Stimulated activated CD4-positive, alpha-beta T cell treated with anti-CD3 and anti-CD28 coated beads, Interleukin-1b, Interleukin-23, amount 100 ng/mL, for 1 hour (primary cell): ENCODE data around the gene SPPL2C.

Source experiments
- DNase-seq, 2 donors: peaks; one replicate each; pipeline ENCODE4 v3.0.0-alpha.2; 2020; ENCODE audit warnings: low read depth in 2 of 2

SPPL2C gene

DNA sequence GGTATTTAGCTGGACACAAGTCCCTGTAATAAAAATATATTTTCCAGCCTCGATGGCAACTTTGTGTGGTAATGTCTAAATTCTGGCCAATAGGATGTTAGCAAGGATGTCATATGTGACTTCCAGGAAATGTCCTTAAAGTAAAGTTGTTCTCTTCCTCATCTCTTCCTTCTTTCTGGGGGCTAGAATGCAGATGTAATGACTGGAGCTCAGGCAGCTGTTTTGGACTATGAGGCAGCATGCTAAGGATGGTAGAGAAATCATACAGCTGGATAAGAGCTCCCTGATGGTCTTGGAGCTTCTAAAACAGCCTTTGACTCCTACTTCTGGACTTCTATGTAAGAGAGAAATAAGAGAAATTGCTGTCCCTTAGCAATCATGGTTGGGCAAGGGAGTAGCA, 32.8 kb downstream of the SPPL2C start:
- DNase-seq, result no peak

DNA sequence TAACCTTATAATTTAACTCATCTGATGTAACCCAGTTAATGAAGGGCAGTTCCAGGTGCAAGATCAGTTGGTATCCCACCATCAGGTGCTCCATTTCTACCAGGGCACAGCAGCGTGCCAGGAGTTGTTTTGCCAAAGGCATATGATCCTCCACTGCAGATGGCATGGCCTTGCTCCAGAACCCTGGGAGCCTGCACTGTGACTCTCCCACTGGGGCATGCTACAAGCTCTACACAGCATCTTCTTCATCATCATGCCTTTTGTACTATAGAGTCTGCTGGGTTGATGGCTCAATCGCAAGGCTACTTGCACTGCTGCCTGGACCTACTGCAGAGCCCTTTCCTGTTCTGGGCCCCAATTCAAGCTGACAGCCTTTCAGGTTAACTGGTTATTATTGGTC, 38.4 kb downstream of the SPPL2C start:
- DNase-seq, result no peak

DNA sequence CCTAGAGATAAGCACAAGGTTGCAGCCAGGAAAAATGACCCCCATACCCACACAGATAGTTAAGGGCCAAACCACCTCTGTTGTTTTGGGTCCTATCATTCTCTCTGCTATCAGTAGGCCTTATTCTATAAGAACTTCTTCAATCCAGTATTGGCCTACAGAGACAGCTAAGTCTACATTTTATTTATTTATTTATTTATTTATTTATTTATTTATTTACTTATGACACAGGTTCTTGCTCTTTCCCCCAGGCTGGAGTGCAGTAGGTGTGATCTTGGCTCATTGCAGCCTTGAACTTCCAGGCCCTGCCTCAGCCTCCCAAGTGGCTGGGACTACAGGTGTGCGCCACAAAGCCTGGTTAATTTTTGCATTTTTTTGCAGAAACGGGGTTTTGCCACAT, 42.2 kb downstream of the SPPL2C start:
- no peak for DNase-seq

- DNase-seq, result no peak
Measured at GRCh38 chr17:45888392-45888791, 43.7 kb downstream of the SPPL2C start.

DNA sequence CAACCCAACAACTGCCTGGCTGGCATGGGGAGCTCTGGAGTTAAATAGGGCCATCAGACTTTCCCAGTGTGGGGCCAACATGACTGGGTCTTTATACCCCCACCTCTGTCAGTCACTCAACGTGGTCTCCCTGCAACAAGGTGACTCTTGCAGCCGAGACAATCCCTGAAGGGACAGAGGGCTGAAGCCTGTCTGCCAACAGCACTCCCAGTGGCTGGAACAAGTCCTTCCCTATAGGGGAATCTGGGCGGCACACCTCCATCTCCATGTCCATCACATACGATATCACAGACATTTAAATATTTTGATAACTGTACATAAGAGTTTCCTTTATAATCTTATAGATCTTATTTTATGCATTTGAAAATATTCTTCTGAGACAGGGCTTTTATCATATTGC, 44.9 kb downstream of the SPPL2C start:
- DNase-seq, result no peak

- DNase-seq, result no peak
Measured at GRCh38 chr17:45893725-45894021, 49.0 kb downstream of the SPPL2C start.

GRCh38 chr17:45894022-45894784, 49.5 kb downstream of the SPPL2C start, which contains the start of gene MAPT:
MAPT (plus strand) TSS chr17:45894554; CDS start chr17:45962338, 67,784 bp downstream.
- peak; percentile 51 to 65 for DNase-seq

DNA sequence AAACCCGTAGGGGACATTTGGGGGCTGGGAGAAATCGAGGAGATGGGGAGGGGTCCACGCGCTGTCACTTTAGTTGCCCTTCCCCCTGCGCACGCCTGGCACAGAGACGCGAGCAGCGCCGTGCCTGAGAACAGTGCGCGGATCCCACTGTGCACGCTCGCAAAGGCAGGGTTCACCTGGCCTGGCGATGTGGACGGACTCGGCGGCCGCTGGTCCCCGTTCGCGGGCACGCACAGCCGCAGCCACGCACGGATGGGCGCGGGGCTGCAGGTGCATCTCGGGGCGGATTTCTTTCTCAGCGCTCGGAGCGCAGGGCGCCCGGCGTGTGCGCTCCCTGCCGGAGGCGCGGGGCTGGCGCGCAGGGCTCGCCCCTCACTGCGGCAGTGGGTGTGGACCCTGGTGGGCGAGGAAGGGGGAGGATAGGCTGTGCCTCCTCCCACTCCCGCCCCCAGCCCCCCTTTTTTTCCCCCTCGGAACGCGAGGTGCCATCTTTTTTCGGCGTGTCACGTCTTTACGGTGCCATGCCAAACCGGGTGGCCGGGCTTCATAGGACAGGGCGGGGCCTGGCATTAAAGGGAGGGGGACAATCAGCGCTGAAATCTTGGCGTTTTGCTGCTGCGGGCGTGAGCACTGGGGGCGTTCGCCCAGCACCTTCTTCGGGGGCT, 50.8 kb downstream of the SPPL2C start:
- DNase-seq, result no peak

GRCh38 chr17:45895969-45896785, 51.5 kb downstream of the SPPL2C start:
- no peak for DNase-seq
